HEK293 (cell line): ENCODE measurements around the gene GBP1.
"Not testable (repeated sequence)": the region's sequence is repeated elsewhere in the genome, so short reads cannot be mapped to it uniquely, and the experiment has no call there.

ENCODE experiments used
- CTCF ChIP-seq: fragments of 450-650 bp; formaldehyde crosslinking; IDR thresholded peaks from 2 replicates; pipeline ENCODE4 v1.5.1; 2016; ENCODE audit warnings: missing biosample characterization, missing genetic modification characterization
- ZNF133 ChIP-seq: fragments of 450-650 bp; formaldehyde crosslinking; IDR thresholded peaks from 2 replicates; pipeline ENCODE4 v1.5.1; 2016; ENCODE audit warnings: missing biosample characterization, missing genetic modification characterization
- ZNF792 ChIP-seq: fragments of 450-650 bp; formaldehyde crosslinking; IDR thresholded peaks from 2 replicates; pipeline ENCODE4 v1.5.1; 2016; ENCODE audit warnings: missing biosample characterization, missing genetic modification characterization

GRCh38 chr1:89080068-89080467 lies 15.1 kb upstream of the GBP1 start:
- TF ChIP-seq ZNF792 (tag by site-specific recombination); CTCF; ZNF133: not testable (repeated sequence)
